Stomach (tissue), 9 donors: ENCODE results near the gene PIEZO2. TPM values are rescaled to one million over a fixed set of nuclear protein-coding genes. Genes with fewer than 3 reads are reported as not detected.
A peak's percentile ranks its signal among the peaks of the same experiment; 100 is the strongest.

ENCODE experiments used
- DNase-seq, 2 donors: peaks; one replicate each; pipeline versions ENCODE4 v3.0.0 to v3.0.0-alpha.2; 2013 to 2019
- H3K27ac ChIP-seq, 5 donors: fragments of 200-600 bp in 4 of 5; sonication (generic) in 4 of 5; one replicate each; pipeline ENCODE4 v1.5.1; 2013 to 2019; ENCODE audit warnings: mild to moderate bottlenecking in 1 of 5, moderate library complexity in 1 of 5
- H3K27me3 ChIP-seq, 3 donors: fragments of 200-600 bp; sonication (generic); one replicate each; pipeline ENCODE4 v1.5.1; 2017 to 2019; ENCODE audit warnings: mixed run types in 1 of 3
- H3K36me3 ChIP-seq, 4 donors: fragments of 200-600 bp; sonication (generic); 1 replicate in 3 of 4; 2 replicates in 1 of 4; pipeline ENCODE4 v1.5.1; 2016 to 2019
- H3K4me1 ChIP-seq, 4 donors: fragments of 200-600 bp; sonication (generic); one replicate each; pipeline ENCODE4 v1.5.1; 2016 to 2019
- H3K4me3 ChIP-seq, 4 donors: fragments of 200-600 bp; sonication (generic) in 3 of 4; one replicate each; pipeline ENCODE4 v1.5.1; 2016 to 2019; ENCODE audit warnings: mild to moderate bottlenecking in 1 of 4
- H3K9me3 ChIP-seq, 4 donors: fragments of 200-600 bp; sonication (generic); one replicate each; pipeline ENCODE4 v1.5.1; 2016 to 2019
- CTCF ChIP-seq, 7 experiments: fragments of 450-650 bp in 4 of 7; fragments of 200-600 bp in 3 of 7; sonication (generic) in 3 of 7; IDR thresholded peaks; one replicate each; pipeline ENCODE4 v1.5.1; 2016 to 2019; ENCODE audit warnings: antibody characterized with exemption in 7 of 7, control low read depth in 2 of 7, mild to moderate bottlenecking in 1 of 7
- EP300 ChIP-seq: sonication (generic); formaldehyde crosslinking; IDR thresholded peaks from one replicate; pipeline ENCODE4 v1.6.1; 2017; ENCODE audit warnings: antibody characterized with exemption
- POLR2A ChIP-seq, 4 donors: fragments of 450-650 bp; IDR thresholded peaks; one replicate each; pipeline ENCODE4 v1.6.1; 2016; ENCODE audit warnings: antibody characterized with exemption in 4 of 4, control low read depth in 2 of 4, mild to moderate bottlenecking in 1 of 4, moderate library complexity in 1 of 4
- POLR2AphosphoS5 ChIP-seq, 3 donors: sonication (generic); formaldehyde crosslinking; IDR thresholded peaks; one replicate each; pipeline ENCODE4 v1.6.1; 2016; ENCODE audit warnings: antibody characterized with exemption in 3 of 3
- WGBS, 5 donors: extraction: QIAGEN DNeasy Blood & Tissue Kit in 3 of 5; methylation state at CpG; one replicate each; pipeline versions ENCODE4 v1.1.5 to v1.1.7; 2013 to 2018; 5-methylcytosine and 5-hydroxymethylcytosine counted together
- intact Hi-C: fragments of 100-400 bp; cut with DNase I; formaldehyde crosslinking; loops from one replicate; pipeline ENCODE4 v1.15.1; 2023; ENCODE audit warnings: low total_unique reads
- polyA plus RNA-seq, 3 donors: library from polyadenylated mRNA; stranded (reverse); fragments of 200-250 nt; gene quantifications; one replicate each; pipeline ENCODE4 v1.2.3, GENCODE V29; 2013
- total RNA-seq, 5 donors: library from RNA; depleted of rRNA; stranded (reverse); fragments of >200 nt; gene quantifications; one replicate each; pipeline versions ENCODE4 v1.1.0 to v1.2.3, GENCODE V29; 2014 to 2016
- donor health status: healthy with polysubstance abuse.
- donor health status: Bipolar disorder and iron deficiency.
- donor health status: healthy.

PIEZO2 gene
- total and polyA plus RNA-seq, 8 donors: 0.30 to 45.3 (median 2.5) TPM

DNA sequence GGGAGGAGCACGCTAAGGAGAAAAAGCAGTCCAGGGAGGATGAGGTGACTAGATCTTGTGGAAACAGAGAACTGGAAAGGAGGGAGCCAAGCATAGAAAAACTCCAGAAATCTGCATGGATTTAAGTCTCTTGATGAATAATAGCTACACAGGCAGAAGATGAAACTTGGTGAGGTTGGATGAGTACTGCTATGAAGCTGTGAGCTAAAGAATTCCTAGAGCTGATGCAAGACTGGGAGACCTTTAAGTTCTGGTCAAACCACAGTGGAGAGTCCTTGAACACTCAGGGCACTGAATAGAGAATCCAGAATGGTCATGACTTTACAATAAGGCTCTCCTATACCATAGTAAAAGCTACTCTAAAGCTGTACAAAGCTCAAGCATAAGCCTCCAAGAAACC lies 18.4 kb upstream of the PIEZO2 start:
- Histone ChIP-seq H3K4me3 (no peak overlapping the region), H3K36me3 (no peaks in the 10 kb centered on the region), H3K27ac (no peak overlapping the region), H3K4me1 (peaks cover 0 to 8% (median 1%) of the 10 kb centered on the region in 4 donors), H3K9me3 (no peaks in the 10 kb centered on the region), H3K27me3 (peaks cover 0 to 3% (median 0%) of the 10 kb centered on the region in 3 donors)
- DNase-seq: no peak
- 64 to 97% (median 91%) methylated on average over 1 of the region's 1 CpG for WGBS, 5 donors
- TF ChIP-seq POLR2AphosphoS5 (IDR thresholded peaks at IDR 0.05) (no peak), EP300 (no peak), CTCF (IDR thresholded peaks at IDR 0.05) (no peak), POLR2A (IDR thresholded peaks at IDR 0.05) (no peak)
- intact Hi-C loops: no loop called here

DNA sequence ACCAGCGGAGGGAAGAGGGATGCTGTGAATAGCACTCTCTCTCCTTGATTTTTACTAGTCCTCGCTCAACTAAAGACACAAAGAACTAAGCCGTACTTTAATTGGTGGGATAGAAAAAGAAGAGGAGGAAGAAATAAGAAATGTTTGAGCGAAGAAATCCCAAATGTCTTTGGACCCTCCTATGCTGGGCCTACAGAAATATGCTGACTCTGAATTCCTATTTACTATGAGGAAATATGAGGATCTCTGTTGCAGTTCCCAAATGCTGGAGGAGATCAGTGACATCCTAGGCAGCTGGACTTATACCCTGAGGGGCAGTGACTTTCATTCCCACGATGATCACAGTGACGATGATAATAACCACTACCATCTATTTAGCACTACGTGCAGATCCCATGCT lies 16.6 kb upstream of the PIEZO2 start:
- Histone ChIP-seq H3K27me3 (peaks cover 0 to 3% (median 0%) of the 10 kb centered on the region in 3 donors), H3K4me3 (no peak overlapping the region), H3K9me3 (no peaks in the 10 kb centered on the region), H3K4me1 (peaks cover 0 to 8% (median 1%) of the 10 kb centered on the region in 4 donors), H3K36me3 (no peaks in the 10 kb centered on the region), H3K27ac (no peak overlapping the region)
- 88 to 95% (median 94%) methylated on average over 7 of the region's 7 CpGs for WGBS, 5 donors
- intact Hi-C loops: no loop called here
- no peak for DNase-seq
- no peak for TF ChIP-seq POLR2AphosphoS5 (IDR thresholded peaks at IDR 0.05)
- no peak for TF ChIP-seq POLR2A (IDR thresholded peaks at IDR 0.05)
- TF ChIP-seq CTCF (IDR thresholded peaks at IDR 0.05): no peak
- no peak for TF ChIP-seq EP300

- Histone ChIP-seq H3K27ac (no peak overlapping the region), H3K4me1 (peaks cover 0 to 8% (median 1%) of the 10 kb centered on the region in 4 donors), H3K4me3 (no peak overlapping the region), H3K9me3 (no peaks in the 10 kb centered on the region), H3K36me3 (no peaks in the 10 kb centered on the region), H3K27me3 (peaks cover 0 to 3% (median 0%) of the 10 kb centered on the region in 3 donors)
- 78 to 95% (median 87%) methylated on average over 3 of the region's 3 CpGs for WGBS, 5 donors
- TF ChIP-seq EP300 (no peak), POLR2A (IDR thresholded peaks at IDR 0.05) (no peak), POLR2AphosphoS5 (IDR thresholded peaks at IDR 0.05) (no peak), CTCF (IDR thresholded peaks at IDR 0.05) (no peak)
- no peak for DNase-seq
- intact Hi-C loops: no loop called here
Observed at GRCh38 chr18:11165138-11165537, 15.8 kb upstream of the PIEZO2 start.

DNA sequence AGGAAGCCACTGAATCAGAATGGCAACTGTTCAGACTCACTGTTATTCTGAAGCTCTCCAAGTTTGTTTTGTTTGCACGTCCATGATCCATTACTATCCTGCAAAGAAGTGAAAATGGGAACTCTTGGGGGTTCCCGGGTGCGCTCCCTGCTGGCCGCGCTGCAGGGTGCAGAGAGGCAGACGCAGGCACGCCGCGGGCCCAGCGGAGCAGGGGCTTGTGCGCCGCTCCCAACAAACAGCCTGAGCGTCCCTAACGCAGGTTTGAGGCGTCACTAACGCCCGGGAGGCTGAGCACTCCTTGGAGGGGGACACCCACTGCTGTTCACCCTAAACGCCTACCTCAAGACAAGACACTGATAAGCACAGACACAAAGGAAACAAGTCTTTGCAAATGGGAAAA lies 14.3 kb upstream of the PIEZO2 start:
- intact Hi-C loops: no loop called here

More for the DNA sequence above, 14.3 kb upstream of the PIEZO2 start:
- 8 to 21% (median 14%) methylated on average over 18 of the region's 18 CpGs for WGBS, 5 donors
- DNase-seq: peak in 1 of 2 donors; percentile 56
- no peak overlapping the region for H3K4me3 ChIP-seq
- H3K9me3 ChIP-seq: no peaks in the 10 kb centered on the region
- H3K27ac ChIP-seq: no peak overlapping the region
- peaks cover 0 to 8% (median 1%) of the 10 kb centered on the region in 4 donors for H3K4me1 ChIP-seq
- H3K36me3 ChIP-seq: no peaks in the 10 kb centered on the region
- TF ChIP-seq CTCF (IDR thresholded peaks at IDR 0.05) (peak in 2 of 7 experiments; percentile 20 to 29), POLR2AphosphoS5 (IDR thresholded peaks at IDR 0.05) (no peak), EP300 (no peak)
- H3K27me3 ChIP-seq: peaks cover 0 to 3% (median 0%) of the 10 kb centered on the region in 3 donors
